Right forelimb (tissue), 1 donor: Measurements from ENCODE around the gene PARP1.

Experiments used
- DNase-seq: peaks from one replicate; pipeline ENCODE4 v3.0.0-alpha.2; 2018

PARP1 gene

DNA sequence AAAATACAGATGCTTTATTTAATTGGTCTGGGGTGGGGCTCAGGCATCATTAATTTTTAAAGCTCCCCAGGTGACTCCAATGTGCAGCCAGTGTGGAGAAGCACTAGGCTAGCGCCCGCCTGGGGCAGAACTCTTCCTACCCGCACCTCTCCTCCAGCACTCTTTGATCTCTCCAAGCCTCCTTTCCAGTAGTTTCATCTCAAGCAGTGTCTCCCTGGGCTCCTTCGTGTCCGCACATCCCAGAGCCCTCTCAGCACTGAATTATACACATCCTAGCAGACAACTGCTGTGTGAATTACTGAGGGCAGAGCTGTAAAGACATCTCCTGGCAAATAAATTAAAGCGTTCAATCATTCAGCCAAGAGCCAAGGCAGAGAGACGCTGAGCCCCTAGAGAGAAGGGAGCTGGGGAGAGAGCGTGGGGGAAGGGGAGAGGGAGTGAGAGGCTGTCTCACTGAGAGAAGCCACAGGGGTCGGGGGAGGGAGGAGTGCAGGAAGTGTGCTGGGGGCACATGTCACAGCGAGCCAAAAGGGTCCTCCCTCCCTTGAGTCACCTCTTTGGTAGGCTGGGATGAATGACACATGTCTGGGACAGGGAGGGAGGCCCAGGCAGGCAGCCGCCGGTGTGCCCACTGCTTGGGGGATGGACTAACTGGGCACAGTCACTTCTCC is 21.0 kb upstream of the PARP1 start:
- peak; percentile 39 for DNase-seq

DNA sequence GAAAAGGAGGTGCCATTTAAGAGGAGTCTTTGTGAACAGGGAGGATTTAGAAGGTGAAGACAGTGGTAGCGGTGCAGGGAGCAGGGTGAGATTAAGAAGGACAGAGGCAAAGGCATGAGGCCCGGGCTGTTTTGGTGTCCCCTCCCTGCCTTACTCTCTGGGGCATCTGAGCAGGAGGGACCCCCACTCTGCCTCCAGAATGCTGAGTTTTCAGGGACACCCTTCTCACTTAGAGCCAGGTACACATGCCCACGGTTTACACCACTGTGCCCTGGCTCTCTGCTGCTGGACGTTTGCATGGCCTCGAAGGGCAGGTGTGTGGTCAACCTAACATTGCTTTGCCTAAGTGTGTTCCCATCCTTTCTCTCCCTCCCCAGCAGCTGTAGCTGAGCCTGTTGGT is 20.5 kb upstream of the PARP1 start:
- DNase-seq: peak; percentile 4

GRCh38 chr1:226427131-226427530 is 19.2 kb upstream of the PARP1 start:
- DNase-seq: peak; percentile 17

GRCh38 chr1:226426395-226426794 is 18.5 kb upstream of the PARP1 start:
- DNase-seq: peak; percentile 17

- DNase-seq: peak; percentile 40
These were observed 17.6 kb upstream of the PARP1 start for GRCh38 chr1:226425431-226426031.

DNA sequence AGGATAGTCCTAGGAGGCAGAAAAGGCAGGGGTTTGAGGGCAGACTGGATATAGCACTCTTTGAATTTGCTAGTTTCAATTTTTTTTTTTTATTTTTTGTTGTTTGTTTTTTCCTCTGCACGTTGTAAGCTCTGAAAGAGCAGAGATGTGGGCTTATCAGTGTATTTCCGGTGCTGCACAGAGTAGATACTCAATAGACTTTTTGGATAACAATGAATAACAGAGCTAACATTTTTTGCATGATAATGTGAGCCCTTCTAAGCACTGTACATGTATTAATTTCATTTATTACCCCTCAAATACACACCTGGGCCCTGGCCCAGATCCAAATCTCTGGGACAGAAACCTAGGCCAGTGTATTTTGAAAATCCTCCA is 17.1 kb upstream of the PARP1 start:
- DNase-seq: no peak

DNA sequence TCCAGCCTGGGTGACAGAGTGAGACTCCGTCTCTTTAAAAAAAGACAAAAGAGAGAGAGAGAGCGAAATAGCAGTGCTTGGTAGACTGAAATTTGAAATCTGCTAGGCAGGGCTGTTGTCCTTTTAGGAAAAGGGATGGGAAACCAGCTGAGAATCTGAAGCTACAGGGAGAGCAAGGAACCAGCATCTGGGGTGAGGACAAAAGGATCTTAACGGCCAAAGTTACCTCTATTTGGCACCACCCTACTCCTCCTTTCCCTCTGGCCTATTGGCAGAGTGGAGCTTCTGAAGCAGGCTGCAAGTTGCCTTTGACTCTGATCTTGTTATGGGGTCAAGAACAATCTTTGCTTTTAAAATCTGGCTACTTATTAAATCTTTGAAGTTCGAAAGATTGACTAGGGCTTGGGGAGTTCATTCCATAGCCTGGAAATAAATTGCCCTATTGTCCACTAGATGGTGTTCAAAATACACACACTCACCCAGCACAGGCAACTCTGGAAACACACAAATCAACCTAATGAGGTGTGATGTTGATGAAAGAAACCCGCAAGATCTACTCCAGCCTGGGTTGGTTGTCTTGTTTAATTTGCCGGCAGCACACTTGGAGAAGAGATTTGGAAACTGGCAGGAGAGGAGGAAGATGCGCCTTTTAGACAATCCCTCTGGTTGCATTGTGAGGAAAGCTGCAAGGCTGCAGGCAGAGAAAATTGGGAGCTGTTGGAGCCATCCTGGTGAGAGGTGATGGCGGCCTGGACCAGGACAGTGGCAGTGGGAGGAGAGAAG is 16.5 kb upstream of the PARP1 start:
- DNase-seq: peak; percentile 46

GRCh38 chr1:226422478-226422877 is 14.6 kb upstream of the PARP1 start:
- DNase-seq: no peak

DNA sequence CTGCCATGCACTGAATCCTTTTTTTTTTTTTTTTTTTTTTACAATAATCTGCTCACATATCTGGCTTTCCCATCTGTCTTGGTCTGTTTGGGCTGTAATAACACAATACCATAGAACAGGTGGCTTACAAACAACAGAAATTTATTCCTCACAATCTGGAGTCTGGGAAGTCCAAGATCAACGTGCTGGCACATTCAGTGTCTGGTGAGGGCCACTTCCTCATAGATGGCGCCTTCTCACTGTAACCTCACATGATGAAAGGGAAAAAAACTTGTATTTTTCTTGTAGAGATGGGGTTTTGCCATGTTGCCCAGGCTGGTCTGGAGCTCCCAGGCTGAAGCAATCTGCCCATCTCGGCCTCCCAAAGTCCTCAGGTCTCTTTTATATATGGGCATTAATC is 13.0 kb upstream of the PARP1 start:
- peak; percentile 11 for DNase-seq

- DNase-seq: peak; percentile 2
These were observed 12.4 kb upstream of the PARP1 start for GRCh38 chr1:226420328-226420727.

DNA sequence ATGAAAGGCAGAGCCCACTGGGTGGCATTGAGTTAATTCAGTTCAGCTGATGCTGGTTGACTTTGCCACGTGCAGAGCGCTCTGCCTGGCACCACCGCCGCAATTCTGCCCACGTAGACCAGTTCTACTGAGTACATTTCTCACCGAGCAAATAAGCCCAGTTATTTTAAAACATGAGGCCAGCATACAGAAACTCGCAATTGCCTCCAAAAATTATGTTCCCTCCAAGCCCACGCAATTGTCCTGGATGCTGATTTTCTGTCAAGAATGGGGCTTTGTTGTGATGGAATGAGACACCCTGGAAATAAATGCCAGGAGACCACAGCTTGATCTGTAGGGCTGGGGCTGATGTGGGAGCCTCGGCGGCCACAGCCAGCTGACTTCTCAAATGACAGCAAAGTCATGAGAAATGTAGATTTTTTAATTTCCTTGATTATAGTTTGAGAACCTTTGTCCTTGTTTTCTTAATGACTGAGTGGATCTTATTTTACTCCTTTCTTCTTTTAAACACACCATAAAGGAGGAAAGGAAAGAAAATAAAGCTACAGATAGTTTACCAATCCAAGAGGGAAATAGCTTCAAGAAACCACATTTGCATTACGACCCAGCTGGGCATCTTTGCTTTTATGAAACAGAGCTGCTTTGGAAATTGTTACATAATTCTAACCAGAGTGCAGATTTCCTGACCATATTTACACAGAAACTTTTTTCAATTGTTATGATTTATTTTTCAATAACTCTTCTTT is 11.6 kb upstream of the PARP1 start:
- DNase-seq: no peak

- DNase-seq: no peak
These were observed 10.1 kb upstream of the PARP1 start for GRCh38 chr1:226417830-226418546.

DNA sequence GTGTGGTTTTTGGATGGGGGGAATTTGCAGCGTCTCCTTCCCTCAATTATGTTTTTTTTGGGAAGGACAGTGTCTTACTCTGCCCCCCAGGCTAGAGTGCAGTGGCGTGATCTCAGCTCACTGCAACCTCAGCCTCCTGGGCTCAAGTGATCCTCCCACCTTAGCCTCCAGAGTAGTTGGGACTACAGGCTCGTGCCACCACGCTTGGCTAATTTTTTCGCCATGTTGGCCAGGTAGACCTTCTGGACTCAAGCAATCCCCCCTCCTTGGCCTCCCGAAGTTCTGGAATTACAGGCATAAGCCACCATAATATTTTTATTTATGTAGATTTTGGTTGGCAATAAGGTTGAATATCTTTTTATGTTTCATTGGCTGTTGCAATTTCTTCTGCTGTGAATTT is 9.5 kb upstream of the PARP1 start:
- no peak for DNase-seq

DNA sequence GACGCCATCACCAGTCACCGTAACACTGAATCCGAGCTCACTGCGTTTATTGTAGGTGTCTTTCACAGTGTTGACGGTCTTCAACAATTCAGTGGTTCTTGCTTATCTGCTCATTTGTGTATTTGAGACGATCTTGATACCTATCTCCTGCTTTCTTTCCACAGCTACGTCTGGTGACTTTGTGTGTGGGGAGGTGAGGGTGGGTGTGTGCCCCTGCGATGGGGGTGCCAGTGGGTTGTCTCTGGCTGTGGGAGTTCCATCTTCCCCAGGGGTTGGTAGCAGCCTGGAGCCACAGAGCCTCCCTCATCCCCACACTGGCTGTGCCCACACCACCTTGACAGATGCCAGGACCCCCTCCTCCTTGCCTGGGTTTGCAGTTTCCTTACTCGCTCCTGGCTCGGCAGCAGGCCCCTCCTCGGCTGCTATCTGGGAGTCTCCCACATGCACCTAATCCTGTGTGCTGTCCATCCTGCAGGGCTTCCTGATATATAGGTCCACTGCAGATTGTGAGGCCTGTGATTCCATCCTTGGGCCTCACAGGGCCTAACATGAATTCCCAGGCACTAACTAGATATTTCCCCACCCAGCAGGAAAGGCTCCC is 6.3 kb upstream of the PARP1 start:
- DNase-seq: no peak

- DNase-seq: no peak
These were observed 3.7 kb upstream of the PARP1 start for GRCh38 chr1:226411619-226412018.

DNA sequence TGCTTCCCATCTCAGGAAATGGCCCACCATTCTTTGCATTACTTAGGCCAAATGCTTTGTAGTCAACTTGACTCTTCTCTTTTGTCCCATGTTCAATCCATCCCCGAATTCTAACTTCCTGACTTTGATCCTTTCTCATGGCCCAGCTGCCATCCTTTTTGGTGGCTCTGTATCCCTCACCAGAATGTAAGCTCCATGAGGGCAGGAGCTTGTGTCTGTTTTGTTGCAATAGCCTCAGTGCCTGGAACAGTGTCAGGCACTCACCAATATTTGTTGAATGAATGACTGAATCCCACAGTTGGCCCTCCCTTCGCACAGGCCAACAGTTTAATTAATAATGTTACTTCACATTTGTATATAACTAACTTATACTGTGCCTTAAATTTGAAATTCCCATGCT is 3.1 kb upstream of the PARP1 start:
- DNase-seq: no peak

DNA sequence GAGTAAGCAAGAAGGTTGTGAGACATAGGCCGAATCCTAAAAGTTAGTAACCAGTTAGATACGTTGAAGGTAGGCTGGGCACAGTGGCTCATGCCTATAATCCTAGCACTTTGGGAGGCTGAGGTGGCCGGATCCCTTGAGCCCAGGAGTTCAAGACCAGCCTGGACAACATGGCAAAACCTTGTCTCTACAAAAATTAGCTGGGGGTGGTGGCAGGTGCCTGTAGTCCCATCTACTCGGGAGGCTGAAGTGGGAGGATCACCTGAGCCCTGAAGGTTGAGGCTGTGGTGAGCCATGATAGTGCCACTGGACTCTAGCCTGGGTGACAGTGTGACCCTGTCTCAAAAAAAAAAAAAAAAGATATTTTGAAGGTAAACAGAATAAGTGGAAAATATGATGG is 1.5 kb upstream of the PARP1 start:
- DNase-seq: no peak

- no peak for DNase-seq
These were observed 642 bp upstream of the PARP1 start for GRCh38 chr1:226408285-226409184.

DNA sequence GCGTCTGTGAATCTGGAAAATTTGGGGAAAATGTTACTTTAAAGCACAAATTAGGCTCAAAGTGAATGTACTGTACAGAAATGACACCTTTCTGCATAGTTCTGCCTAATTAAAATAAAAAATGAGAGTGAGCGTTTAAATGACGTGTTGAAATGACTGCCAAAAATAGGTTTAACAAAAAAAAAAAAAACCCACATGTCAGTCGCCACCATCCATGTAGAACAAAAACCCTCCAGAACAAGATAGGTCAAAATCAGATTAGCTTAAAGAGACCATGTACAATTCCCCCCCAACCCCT is 745 bp downstream of the PARP1 start:
- no peak for DNase-seq

- no peak for DNase-seq
These were observed 1.5 kb downstream of the PARP1 start for GRCh38 chr1:226406401-226406881.

GRCh38 chr1:226405411-226405988 is 2.4 kb downstream of the PARP1 start:
- no peak for DNase-seq
